GM21737 (cell line): Measurements from ENCODE around the gene CAPN9.

Experiments used
- ATAC-seq: cut with Tn5 transposase; IDR thresholded peaks from one replicate; pipeline ENCODE4 v1.9.1; 2021; ENCODE audit warnings: mild to moderate bottlenecking, moderate library complexity; ENCODE audit not compliant: unreplicated experiment

Gene CAPN9

DNA sequence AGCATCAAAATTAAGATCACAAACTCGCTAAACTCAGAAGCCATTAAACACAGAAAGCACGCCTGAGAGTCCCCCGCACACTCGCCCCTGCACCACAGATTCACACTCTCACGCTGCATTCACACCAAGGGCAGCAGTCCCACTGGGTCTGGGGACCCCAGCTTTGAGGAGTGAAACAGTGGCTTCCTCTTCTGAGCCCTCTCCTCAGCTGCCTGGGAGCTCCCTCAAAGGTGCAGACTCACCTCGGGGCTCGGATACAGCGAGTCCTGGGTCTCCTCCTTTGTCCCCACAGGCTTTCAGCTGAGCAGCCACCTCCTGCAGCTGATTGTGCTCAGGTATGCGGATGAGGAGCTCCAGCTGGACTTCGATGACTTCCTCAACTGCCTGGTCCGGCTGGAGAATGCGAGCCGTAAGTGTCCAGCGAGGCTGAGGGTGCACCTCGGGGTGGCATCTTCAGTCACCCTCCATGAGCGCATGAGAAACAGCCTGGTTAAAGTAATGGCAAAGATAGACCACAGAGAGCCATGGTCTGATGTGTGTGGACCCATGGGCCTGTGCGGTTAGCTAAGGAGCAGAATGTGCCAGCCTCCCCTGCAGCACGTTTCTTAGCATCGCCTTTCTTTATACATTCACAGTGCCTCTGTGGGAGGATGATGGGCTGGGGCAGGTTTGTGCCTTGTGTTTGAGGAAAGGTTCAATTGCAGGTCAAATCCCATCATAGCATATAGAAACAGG is 47.9 kb downstream of the CAPN9 start:
- ATAC-seq: no peak

DNA sequence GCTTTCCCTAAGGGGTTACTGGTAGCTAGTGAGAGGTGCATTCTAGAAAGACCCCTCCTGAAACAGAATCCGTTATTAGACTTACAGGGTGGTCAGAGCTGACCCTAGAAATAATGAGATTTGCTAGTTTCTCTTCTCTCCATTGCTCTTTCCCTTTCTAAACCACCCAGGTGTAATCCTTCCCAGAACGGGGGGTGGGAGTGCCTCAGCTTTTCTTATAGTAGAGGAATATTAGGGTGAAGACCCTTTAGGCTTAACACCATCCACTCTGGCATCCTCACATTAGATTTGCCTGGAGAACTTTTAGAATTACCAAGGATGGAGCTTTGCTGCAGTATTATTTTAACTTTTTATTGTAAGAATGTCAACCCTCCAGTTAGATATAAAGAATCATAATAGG is 49.4 kb downstream of the CAPN9 start:
- ATAC-seq: no peak

DNA sequence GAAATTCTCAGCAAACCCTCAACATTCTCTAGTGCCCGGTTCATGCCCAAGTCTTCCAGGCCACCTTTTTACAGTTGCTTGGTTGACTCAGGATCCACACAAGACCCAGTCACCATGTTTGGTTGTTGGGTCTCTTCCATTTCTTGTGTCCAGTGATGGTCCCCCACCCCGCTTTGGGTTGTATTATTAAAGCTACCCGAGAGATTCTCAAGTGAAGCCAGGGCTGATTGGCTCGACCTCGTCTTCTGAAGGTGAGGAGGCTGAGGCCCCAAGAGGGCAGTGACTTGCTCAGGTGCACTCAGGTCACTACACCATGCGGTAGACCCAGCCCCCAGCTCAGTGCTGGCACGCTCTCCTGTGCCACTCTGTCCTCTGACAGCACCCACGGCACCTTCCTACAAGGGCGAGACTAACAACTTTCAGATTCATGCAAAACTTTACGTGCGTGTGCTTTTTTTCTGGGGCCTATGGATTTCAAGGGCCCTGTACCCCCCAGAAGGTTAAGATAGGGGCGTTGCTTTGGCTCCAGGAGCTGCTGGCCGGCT is 50.3 kb downstream of the CAPN9 start:
- ATAC-seq: no peak

DNA sequence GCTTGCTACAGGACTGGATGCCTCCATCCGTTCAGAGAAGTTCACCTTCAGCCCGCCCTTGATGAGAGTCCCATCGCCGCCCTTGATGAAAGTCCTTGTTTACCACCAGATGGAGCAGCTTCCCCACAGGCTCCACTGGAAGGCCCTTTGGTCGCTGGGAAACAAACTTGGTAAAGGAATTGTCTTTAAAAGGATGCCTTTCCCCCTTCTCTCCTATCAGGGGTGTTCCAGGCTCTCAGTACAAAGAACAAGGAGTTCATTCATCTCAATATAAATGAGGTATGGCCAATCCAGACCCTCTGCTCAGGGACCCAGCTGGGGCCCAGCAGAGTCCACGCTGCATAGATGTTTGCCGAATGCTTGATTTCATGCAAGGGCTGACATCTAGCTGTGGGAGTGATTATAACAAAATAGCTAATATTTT is 50.8 kb downstream of the CAPN9 start:
- ATAC-seq: no peak

DNA sequence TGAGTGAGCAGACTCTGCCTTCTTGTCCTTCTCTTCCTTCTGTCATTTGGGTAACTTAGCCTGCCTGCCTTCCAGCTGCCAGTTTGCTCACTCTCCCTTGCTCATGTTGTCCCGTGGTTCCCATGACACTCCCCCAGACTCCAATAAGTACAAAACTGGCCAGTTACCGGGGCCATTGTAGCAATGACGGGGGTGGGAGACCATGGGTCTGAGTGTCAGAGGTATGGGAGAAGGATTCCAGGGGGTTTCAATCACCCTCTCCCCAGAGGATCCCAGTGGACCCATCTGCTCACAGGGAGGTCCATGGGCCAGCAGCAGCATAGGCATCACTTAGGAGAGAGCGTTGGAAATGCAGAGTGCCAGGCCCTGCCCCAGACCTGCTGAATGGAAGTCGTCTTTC is 51.3 kb downstream of the CAPN9 start:
- no peak for ATAC-seq

GRCh38 chr1:230800891-230801840 is 54.0 kb downstream of the CAPN9 start:
- no peak for ATAC-seq

- ATAC-seq: no peak
Measured at GRCh38 chr1:230804396-230804795, 57.2 kb downstream of the CAPN9 start.

- no peak for ATAC-seq
Measured at GRCh38 chr1:230806552-230806951, 59.4 kb downstream of the CAPN9 start.

GRCh38 chr1:230807029-230807428 is 59.8 kb downstream of the CAPN9 start:
- ATAC-seq: no peak

DNA sequence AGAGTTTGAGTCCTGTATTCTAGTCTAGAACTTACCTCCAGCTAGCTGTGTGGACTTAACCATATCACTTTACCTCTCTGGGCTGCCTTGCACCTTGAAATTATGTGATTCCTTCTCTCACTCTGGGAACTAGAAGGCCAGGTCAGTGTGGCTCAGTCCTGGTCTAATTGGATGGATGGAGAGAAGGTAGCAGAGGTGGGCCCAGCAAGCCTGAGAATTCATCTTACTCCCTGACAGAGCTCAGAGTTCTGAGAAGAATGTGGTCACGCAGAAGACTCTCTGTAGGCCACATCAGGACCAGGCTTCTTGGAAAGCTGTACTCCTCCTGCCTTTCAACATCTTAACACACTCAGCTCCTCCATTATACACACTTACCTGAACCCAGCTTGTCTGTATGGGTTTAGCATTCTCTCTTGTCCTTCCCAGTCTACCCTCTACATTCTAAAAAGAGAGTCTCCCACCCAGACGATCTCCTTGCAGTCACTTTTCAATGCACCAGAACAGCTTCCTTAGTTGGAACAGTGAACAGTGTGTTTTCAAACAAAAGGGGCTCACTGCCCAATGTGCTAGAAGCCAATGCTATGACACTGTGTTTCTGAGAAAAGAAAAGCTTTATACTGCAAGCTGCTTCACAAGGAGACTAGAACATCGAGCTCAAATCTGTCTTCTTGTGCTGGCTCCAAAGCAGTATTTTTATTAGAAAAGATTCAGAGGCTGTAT is 60.5 kb downstream of the CAPN9 start:
- ATAC-seq: no peak

DNA sequence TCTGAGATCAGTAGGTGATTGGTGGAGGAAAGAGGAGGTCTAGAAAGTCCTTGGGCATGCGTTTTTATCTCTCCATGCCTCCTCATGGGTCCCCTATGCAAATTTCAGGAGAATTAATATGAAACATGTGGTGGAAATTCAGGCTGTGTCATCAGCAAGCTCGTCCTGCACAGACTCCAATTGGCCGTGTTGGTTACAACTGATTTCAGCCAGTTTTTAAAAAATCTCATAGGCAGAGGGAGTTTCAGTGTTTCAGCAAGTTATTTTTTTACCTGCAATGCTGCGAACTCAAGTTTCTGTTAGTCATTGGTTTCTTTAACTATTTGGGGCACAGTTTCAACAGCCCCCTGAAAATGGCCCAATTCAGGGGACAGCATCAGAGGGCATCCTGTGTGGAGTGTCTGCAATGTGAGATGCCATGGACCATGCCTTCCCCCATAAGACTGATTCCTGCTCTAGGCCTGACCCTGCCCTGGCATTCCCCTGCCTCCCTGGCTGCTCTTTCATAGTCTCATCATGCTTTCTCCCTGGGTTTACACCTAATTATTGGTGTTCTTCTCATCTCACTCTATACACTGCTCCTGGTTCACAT is 61.2 kb downstream of the CAPN9 start:
- ATAC-seq: no peak

GRCh38 chr1:230809256-230809990 is 62.2 kb downstream of the CAPN9 start:
- ATAC-seq: no peak

- ATAC-seq: no peak
Measured at GRCh38 chr1:230812568-230812967, 65.4 kb downstream of the CAPN9 start.

GRCh38 chr1:230814949-230815692 is 67.9 kb downstream of the CAPN9 start:
- ATAC-seq: no peak

DNA sequence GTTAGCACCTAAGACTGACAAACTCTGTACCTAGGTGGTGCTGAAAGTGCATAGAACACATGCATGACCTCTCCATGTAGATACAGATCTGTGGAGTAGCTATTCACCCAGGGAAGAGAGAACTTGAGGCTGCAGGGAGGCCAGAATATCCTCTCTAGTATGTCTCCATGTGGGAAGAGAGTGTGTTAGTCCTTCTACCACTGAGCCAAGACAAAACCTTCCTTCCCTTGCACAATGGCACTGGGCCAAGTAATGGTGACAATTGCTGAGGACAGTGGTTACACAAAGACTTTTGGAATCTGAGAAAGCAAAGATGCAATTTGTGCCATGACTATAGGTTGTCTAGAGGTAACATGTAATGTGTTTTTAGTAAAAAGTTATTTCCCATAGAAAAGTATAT is 68.8 kb downstream of the CAPN9 start:
- ATAC-seq: no peak

GRCh38 chr1:230818367-230818766 is 71.2 kb downstream of the CAPN9 start:
- no peak for ATAC-seq

DNA sequence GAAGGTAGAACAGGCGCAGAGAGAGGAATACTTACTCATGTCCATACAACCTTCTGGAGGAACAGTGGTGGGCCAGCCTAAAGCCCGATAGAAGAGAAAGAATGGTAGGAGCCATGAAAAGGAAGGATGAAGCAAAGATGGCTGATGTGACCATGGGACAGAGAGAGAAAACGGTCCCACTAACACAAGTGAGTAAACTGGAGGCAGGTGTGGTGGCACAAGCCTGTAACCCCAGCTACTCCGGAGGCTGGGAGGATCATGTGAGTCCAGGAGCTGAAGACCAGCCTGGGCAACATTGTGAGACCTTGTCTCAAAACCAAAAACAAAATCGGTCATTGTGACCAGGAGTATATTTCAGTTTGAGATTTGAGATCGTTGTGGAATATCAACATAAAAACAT is 71.7 kb downstream of the CAPN9 start:
- no peak for ATAC-seq

GRCh38 chr1:230819976-230820375 is 72.8 kb downstream of the CAPN9 start:
- no peak for ATAC-seq

DNA sequence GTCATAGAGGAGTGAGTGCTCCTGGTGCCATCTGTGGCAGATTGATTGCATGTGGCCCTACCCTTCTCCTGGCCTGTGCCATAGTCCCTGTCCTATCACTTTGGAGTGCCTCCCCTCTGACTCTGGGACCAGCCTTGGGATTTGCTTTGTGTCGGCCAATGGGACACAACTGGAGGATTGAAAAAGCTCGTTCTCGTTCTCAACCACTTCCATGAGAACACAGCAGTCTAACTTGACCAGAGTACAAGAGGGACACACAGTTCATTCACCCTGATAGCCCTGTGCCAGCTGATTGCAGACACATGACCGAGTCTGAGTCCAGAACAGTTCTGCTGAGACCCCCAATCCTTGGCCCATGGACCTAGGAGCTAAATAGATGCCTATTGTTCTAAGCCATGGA is 73.4 kb downstream of the CAPN9 start:
- no peak for ATAC-seq
